GM19240 (cell line): Measurements from ENCODE around the gene HOXA6.

Experiments used
- DNase-seq: peaks from one replicate; pipeline ENCODE4 v3.0.0; 2011; ENCODE audit warnings: low spot score; ENCODE audit not compliant: insufficient read length

HOXA6 gene

GRCh38 chr7:27140126-27140857, 7.3 kb downstream of the HOXA6 start:
- no peak for DNase-seq

- DNase-seq = no peak
These were observed 8.0 kb downstream of the HOXA6 start for GRCh38 chr7:27139334-27140125.

- no peak for DNase-seq
These were observed 8.6 kb downstream of the HOXA6 start for GRCh38 chr7:27138985-27139333.

- no peak for DNase-seq
These were observed 9.1 kb downstream of the HOXA6 start for GRCh38 chr7:27138472-27138871.

- DNase-seq = no peak
These were observed 9.8 kb downstream of the HOXA6 start for GRCh38 chr7:27137640-27138315.

- no peak for DNase-seq
These were observed 13.2 kb downstream of the HOXA6 start for GRCh38 chr7:27134392-27134791.

- no peak for DNase-seq
These were observed 14.0 kb downstream of the HOXA6 start for GRCh38 chr7:27133409-27134231.

GRCh38 chr7:27132978-27133377, 14.6 kb downstream of the HOXA6 start:
- DNase-seq = no peak

- DNase-seq = no peak
These were observed 15.4 kb downstream of the HOXA6 start for GRCh38 chr7:27132214-27132613.

GRCh38 chr7:27131390-27131819, 16.2 kb downstream of the HOXA6 start:
- no peak for DNase-seq

GRCh38 chr7:27130540-27131389, 16.8 kb downstream of the HOXA6 start, which contains the start of gene HOXA4:
Gene HOXA4, minus strand, starts transcription at chr7:27130757. Its CDS starts 24 bp downstream, at chr7:27130733.
- no peak for DNase-seq

GRCh38 chr7:27129729-27130539, 17.6 kb downstream of the HOXA6 start:
- DNase-seq = no peak

GRCh38 chr7:27128776-27129728, 18.5 kb downstream of the HOXA6 start:
- no peak for DNase-seq

- no peak for DNase-seq
These were observed 19.5 kb downstream of the HOXA6 start for GRCh38 chr7:27128034-27128433.

GRCh38 chr7:27126596-27127327, 20.8 kb downstream of the HOXA6 start:
- no peak for DNase-seq

GRCh38 chr7:27125986-27126394, 21.6 kb downstream of the HOXA6 start:
- DNase-seq = no peak

- DNase-seq = no peak
These were observed 22.5 kb downstream of the HOXA6 start for GRCh38 chr7:27124902-27125689.
